GM19397 (cell line): ENCODE measurements around the gene KRT79.

ENCODE experiments used
- ATAC-seq: cut with Tn5 transposase; IDR thresholded peaks from one replicate; pipeline ENCODE4 v1.9.1; 2021; ENCODE audit warnings: mild to moderate bottlenecking, moderate library complexity; ENCODE audit not compliant: unreplicated experiment

KRT79 gene

GRCh38 chr12:52820521-52820920 lies 13.6 kb downstream of the KRT79 start:
- ATAC-seq = no peak

- ATAC-seq = no peak
These were observed 14.2 kb downstream of the KRT79 start for GRCh38 chr12:52819731-52820510.

- no peak for ATAC-seq
These were observed 15.2 kb downstream of the KRT79 start for GRCh38 chr12:52818887-52819420.

GRCh38 chr12:52818388-52818787 lies 15.7 kb downstream of the KRT79 start:
- ATAC-seq = no peak

- no peak for ATAC-seq
These were observed 16.3 kb downstream of the KRT79 start for GRCh38 chr12:52817699-52818238.

- ATAC-seq = no peak
These were observed 17.0 kb downstream of the KRT79 start for GRCh38 chr12:52817003-52817698.

- ATAC-seq = no peak
These were observed 18.2 kb downstream of the KRT79 start for GRCh38 chr12:52815676-52816588.

- no peak for ATAC-seq
These were observed 18.9 kb downstream of the KRT79 start for GRCh38 chr12:52815161-52815560.

GRCh38 chr12:52814710-52815155 lies 19.4 kb downstream of the KRT79 start:
- no peak for ATAC-seq

GRCh38 chr12:52813885-52814709 lies 20.0 kb downstream of the KRT79 start, which contains the start of gene KRT4:
Gene KRT4, minus strand, starts transcription at chr12:52814116. Its CDS starts 58 bp downstream, at chr12:52814058.
- ATAC-seq = no peak

- no peak for ATAC-seq
These were observed 20.8 kb downstream of the KRT79 start for GRCh38 chr12:52813203-52813819.

GRCh38 chr12:52812749-52813148 lies 21.4 kb downstream of the KRT79 start:
- ATAC-seq = no peak

- ATAC-seq = no peak
These were observed 22.1 kb downstream of the KRT79 start for GRCh38 chr12:52812073-52812400.

GRCh38 chr12:52811191-52812072 lies 22.7 kb downstream of the KRT79 start:
- ATAC-seq = no peak

- no peak for ATAC-seq
These were observed 23.6 kb downstream of the KRT79 start for GRCh38 chr12:52810554-52810953.

- no peak for ATAC-seq
These were observed 24.9 kb downstream of the KRT79 start for GRCh38 chr12:52809166-52809565.

- ATAC-seq = no peak
These were observed 25.4 kb downstream of the KRT79 start for GRCh38 chr12:52808573-52809160.
